Measurements from ENCODE around the gene NOVA2.

Gene NOVA2

DNA sequence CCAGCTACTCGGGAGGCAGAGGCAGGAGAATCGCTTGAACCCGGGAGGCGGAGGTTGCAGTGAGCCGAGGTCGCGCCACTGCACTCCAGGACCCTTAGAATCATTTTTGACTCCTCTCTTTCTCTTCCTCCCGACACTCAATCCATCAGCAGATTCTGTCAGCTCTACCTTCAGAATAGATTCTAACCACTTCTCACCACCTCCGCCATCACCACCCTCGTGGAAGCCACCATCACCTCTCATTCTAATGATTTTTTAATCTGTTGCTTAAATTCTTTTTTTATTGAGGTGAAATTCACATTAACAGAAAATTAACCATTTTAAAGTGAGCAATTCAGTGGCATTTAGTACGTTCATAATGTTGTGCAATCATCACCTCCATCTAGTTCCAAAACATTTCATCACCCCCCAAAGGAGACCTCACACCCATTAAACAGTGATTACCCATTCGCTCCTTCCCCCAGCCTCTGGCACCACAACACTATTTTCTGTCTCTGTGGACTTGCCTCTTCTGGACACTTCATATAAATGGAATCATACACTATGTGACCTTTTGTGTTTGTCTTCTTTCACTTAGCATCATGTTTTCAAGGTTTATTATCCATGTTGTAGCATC lies 16.6 kb upstream of the NOVA2 start:
- no peak for DNase-seq (ENCODE audit: low read depth)
- no peak overlapping the region for H3K4me3 ChIP-seq (ENCODE audit: control insufficient read depth, low read depth, low read length)
- TF ChIP-seq, protein P1, sequence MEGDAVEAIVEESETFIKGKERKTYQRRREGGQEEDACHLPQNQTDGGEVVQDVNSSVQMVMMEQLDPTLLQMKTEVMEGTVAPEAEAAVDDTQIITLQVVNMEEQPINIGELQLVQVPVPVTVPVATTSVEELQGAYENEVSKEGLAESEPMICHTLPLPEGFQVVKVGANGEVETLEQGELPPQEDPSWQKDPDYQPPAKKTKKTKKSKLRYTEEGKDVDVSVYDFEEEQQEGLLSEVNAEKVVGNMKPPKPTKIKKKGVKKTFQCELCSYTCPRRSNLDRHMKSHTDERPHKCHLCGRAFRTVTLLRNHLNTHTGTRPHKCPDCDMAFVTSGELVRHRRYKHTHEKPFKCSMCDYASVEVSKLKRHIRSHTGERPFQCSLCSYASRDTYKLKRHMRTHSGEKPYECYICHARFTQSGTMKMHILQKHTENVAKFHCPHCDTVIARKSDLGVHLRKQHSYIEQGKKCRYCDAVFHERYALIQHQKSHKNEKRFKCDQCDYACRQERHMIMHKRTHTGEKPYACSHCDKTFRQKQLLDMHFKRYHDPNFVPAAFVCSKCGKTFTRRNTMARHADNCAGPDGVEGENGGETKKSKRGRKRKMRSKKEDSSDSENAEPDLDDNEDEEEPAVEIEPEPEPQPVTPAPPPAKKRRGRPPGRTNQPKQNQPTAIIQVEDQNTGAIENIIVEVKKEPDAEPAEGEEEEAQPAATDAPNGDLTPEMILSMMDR (IDR thresholded peaks at IDR 0.05; ENCODE audit: control insufficient read depth, insufficient read depth, low read depth, low read length, missing control alignments) = no peak

DNA sequence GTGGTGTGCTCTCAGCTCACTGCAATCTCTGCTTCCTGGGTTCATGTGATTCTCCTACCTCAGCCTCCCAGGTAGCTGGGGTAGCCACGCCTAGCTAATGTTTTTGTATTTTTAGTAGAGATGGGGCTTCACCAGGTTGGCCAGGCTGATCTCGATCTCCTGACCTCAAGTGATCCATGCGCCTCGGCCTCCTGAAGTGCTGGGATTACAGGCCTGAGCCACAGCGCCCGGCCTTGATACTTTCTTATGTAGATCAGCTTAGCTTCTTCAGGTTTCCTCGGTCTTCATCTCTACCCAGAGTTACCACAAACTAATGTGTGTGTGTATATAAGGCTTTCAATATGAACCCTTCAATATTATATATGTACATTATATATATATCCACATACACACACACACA lies 11.7 kb upstream of the NOVA2 start:
- no peak for DNase-seq (ENCODE audit: low read depth)
- TF ChIP-seq, protein P1 (IDR thresholded peaks at IDR 0.05; ENCODE audit: control insufficient read depth, insufficient read depth, low read depth, low read length, missing control alignments) = no peak
- H3K4me3 ChIP-seq (ENCODE audit: control insufficient read depth, low read depth, low read length) = no peak overlapping the region

- H3K4me3 ChIP-seq (ENCODE audit: control insufficient read depth, low read depth, low read length) = no peak overlapping the region
- TF ChIP-seq, protein P1 (IDR thresholded peaks at IDR 0.05; ENCODE audit: control insufficient read depth, insufficient read depth, low read depth, low read length, missing control alignments) = no peak
- DNase-seq (ENCODE audit: low read depth) = no peak
These were observed 7.7 kb upstream of the NOVA2 start for GRCh38 chr19:45981350-45981749.

DNA sequence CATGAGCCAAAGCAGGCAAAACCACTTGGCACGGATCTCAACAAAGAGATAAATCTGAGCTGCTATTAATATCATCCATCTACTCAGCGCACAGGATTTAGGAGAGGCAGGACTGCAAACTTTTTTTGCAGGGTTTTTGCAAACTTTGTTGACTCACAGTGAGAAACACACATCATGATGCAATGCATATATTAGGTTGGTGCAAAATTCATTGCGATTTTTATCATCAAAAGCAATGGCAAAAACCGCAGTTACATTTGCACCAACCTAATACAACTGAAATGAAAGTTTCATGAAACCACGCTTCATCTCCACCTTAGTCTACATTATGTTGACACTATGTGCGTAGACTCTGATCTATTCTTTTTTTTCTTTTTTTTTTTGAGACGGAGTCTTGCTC lies 4.5 kb upstream of the NOVA2 start:
- TF ChIP-seq, protein P1 (IDR thresholded peaks at IDR 0.05; ENCODE audit: control insufficient read depth, insufficient read depth, low read depth, low read length, missing control alignments) = no peak
- DNase-seq (ENCODE audit: low read depth) = no peak
- no peak overlapping the region for H3K4me3 ChIP-seq (ENCODE audit: control insufficient read depth, low read depth, low read length)

DNA sequence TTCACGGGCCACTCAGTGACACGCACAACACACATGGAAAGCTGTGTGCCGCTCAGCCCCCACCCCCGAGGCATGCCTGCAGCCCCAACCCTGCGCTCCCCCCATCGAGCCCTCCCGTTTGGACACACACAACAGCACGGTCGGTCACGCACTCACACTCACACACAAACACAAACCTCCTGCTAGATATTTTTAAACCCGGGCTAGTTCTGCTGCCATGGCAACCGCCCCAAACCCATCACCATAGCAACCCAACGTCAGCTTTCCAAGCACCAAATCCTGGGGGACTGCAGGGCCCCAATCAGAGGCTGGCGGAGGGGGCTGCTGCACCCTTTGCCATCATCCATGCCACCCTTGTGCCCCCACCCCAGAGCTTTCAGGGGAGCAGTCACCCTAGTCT lies 2.5 kb upstream of the NOVA2 start:
- TF ChIP-seq, protein P1 (IDR thresholded peaks at IDR 0.05; ENCODE audit: control insufficient read depth, insufficient read depth, low read depth, low read length, missing control alignments) = no peak
- no peak for DNase-seq (ENCODE audit: low read depth)
- no peak overlapping the region for H3K4me3 ChIP-seq (ENCODE audit: control insufficient read depth, low read depth, low read length)

DNA sequence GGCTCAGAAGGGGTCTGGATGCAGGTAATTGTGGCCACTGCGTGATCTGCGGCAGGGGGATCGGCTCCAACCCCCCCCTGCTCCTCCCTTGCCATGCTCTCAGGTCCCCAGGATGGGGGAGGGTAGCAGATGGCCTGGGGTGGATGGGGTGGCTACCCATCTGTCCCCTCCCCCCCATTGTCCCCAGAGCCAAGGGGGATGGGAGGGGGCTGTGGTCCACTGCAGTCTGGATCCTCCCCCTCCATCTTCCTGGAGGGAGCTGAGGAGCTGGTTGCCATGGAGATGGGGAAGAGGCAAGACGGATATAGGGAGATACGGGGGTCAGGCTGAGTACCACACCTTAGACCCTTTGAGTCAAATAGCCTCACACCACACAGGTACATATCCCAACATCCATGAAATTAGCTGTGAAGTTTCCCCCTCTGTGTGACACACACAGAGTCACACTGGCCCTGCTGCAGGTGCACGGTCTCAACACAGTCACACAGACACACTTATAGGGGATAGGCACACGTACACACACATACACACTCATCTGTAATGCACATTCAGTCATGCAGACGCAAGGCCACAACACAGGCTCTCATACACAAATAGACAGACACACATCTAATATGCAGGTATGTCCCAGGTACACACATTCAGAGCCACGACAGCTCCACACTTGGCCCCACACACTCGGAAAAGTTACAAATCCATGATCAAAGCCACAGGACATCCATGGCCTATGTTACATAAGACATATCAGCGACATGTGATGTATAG lies 1.8 kb upstream of the NOVA2 start:
- TF ChIP-seq, protein P1 (IDR thresholded peaks at IDR 0.05; ENCODE audit: control insufficient read depth, insufficient read depth, low read depth, low read length, missing control alignments) = no peak
- no peak overlapping the region for H3K4me3 ChIP-seq (ENCODE audit: control insufficient read depth, low read depth, low read length)
- no peak for DNase-seq (ENCODE audit: low read depth)

Measured in AG09309 (cell line).